Heart right ventricle (tissue), 16 donors: ENCODE measurements around the gene TMEM207. TPM values are rescaled to one million over a fixed set of nuclear protein-coding genes. Genes with fewer than 3 reads are reported as not detected.

Source experiments
- ATAC-seq, 8 donors: fragments of 200-7000 bp; cut with Tn5 transposase; one replicate each; pipeline ENCODE4 v1.9.1; 2020; ENCODE audit warnings: mild to moderate bottlenecking in 8 of 8, moderate library complexity in 8 of 8, moderate number of reproducible peaks in 1 of 8
- DNase-seq, 2 donors: peaks; one replicate each; pipeline ENCODE4 v3.0.0-alpha.2; 2020
- H3K27ac ChIP-seq, 10 donors: fragments of 200-600 bp; sonication (generic) in 2 of 10; one replicate each; pipeline versions ENCODE4 v1.5.0 to v1.8.0; 2020 to 2022; ENCODE audit warnings: mild to moderate bottlenecking in 3 of 10
- H3K27me3 ChIP-seq, 7 donors: fragments of 200-600 bp; one replicate each; pipeline ENCODE4 v1.8.0; 2021 to 2022; ENCODE audit warnings: mild to moderate bottlenecking in 2 of 7
- H3K36me3 ChIP-seq, 9 donors: fragments of 200-600 bp; sonication (generic) in 1 of 9; one replicate each; pipeline versions ENCODE4 v1.5.0 to v1.8.0; 2020 to 2022; ENCODE audit warnings: mild to moderate bottlenecking in 2 of 9
- H3K4me1 ChIP-seq, 9 donors: fragments of 200-600 bp; sonication (generic) in 1 of 9; one replicate each; pipeline versions ENCODE4 v1.5.0 to v1.8.0; 2020 to 2022; ENCODE audit warnings: mild to moderate bottlenecking in 4 of 9
- H3K4me3 ChIP-seq, 10 donors: fragments of 200-600 bp; sonication (generic) in 2 of 10; one replicate each; pipeline versions ENCODE4 v1.5.0 to v1.8.0; 2020 to 2022; ENCODE audit warnings: mild to moderate bottlenecking in 7 of 10, moderate library complexity in 2 of 10
- H3K9me3 ChIP-seq, 11 donors: fragments of 200-600 bp in 10 of 11; sonication (generic) in 2 of 11; one replicate each; pipeline versions ENCODE4 v1.5.0 to v1.8.0; 2013 to 2022; ENCODE audit warnings: mild to moderate bottlenecking in 2 of 11, control low read depth in 1 of 11, moderate library complexity in 1 of 11
- WGBS, 2 donors: extraction: QIAGEN DNeasy Blood & Tissue Kit; methylation state at CpG; one replicate each; pipeline ENCODE4 v1.1.7; 2013; ENCODE audit warnings: inconsistent platforms in 1 of 2; 5-methylcytosine and 5-hydroxymethylcytosine counted together
- intact Hi-C, 10 donors: fragments of 100-400 bp; cut with DNase I; formaldehyde crosslinking; loops; one replicate each; pipeline versions ENCODE4 v1.11.1 to v1.14.2; 2022
- polyA plus RNA-seq, 2 donors: library from polyadenylated mRNA; stranded (reverse); fragments of 200-250 nt; gene quantifications; one replicate each; pipeline ENCODE4 v1.2.3, GENCODE V29; 2013
- total RNA-seq, 10 donors: library from RNA; stranded (reverse); fragmentation: NEBNext Ultra II Directional in 3 of 10; extraction: Animal tissue kit (Norgen Biotek cat#: 25700) in 3 of 10; gene quantifications; one replicate each; pipeline versions ENCODE4 v1.2.1 to v1.2.4, GENCODE V29; 2021 to 2023
- TF ChIP-seq, protein P1 (sequence below), 9 donors: fragments of 200-600 bp; sonication (generic) in 2 of 9; IDR thresholded peaks; one replicate each; pipeline versions ENCODE4 v1.5.0 to v1.8.0; 2021 to 2022; ENCODE audit warnings: antibody characterized with exemption in 9 of 9, mild to moderate bottlenecking in 5 of 9, moderate library complexity in 1 of 9
- donor health status: Arrhythmogenic right ventricular cardiomyopathy.
- donor health status: ischemic (EF 13 %, LVEDD 7.1; RV severe dilation, severe dysfunction).
- donor health status: healthy with polysubstance abuse.
- donor health status: DM: no; HTN: yes; CAD: no.
- donor health status: DM: no; HTN: no; CAD: no.
- donor health status: ischemic (EF 25% LVEDD 6.9; RV normal size, moderate dysfunction).
- donor health status: ischemic (EF 25% LVEDD 5.7; RV mildly dilated, moderate dysfunction).
- donor health status: healthy.
- donor health status: DM: yes; HTN: yes; CAD: no.
- donor health status: Ischemic cardiomyopathy.
- donor health status: ischemic (EF 35%, LVEDD 5.7; RV mildly dilated, moderate dysfunction).
- donor health status: nonischemic (EF 11% LVEDD 7.7; RV severe dilation, severe dysfunction).
- donor health status: DM: yes; HTN: yes; CAD: no.
- donor health status: PGD.
- donor health status: ischemic (EF 29% LVEDD 5.4; RV normal size, mild dysfunction).
- donor health status: nonischemic (EF 23%, LVEDD 6.1; RV moderate dilation, normal function).

The TMEM207 gene
- total and polyA plus RNA-seq, 12 donors: not detected

DNA sequence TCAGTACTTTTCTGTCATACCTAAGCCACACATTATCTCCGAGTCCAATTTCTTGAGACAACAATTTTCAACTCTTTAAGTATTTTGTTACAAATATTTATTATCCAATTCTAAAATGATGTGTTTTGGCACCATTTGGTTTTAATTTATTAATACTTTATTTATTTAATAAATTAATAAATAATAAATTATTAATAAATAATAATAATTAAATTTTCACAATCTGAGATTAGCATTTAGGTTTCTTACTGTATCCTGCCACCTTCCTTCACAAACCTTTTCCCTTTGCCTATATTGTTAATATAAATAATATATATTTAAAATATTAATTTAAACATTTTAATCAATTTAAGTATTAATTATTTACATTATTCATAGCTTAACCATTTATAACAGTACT, 23.9 kb downstream of the TMEM207 start:
- ATAC-seq: no peak
- 96 to 98% methylated on average over 1 of the region's 1 CpG for WGBS, 2 donors
- Histone ChIP-seq H3K27ac (no peak overlapping the region), H3K27me3 (no peaks in the 10 kb centered on the region), H3K36me3 (no peaks in the 10 kb centered on the region), H3K4me3 (no peak overlapping the region), H3K4me1 (peaks cover 0 to 7% (median 0%) of the 10 kb centered on the region in 9 donors), H3K9me3 (no peaks in the 10 kb centered on the region)
- intact Hi-C loops: loop anchor here in 5 of 10 donors (5.0 to 10.0 kb wide), 5 partner anchors 79 to 461 kb away; no protein-coding TSS in a partner anchor
- TF ChIP-seq, protein P1, sequence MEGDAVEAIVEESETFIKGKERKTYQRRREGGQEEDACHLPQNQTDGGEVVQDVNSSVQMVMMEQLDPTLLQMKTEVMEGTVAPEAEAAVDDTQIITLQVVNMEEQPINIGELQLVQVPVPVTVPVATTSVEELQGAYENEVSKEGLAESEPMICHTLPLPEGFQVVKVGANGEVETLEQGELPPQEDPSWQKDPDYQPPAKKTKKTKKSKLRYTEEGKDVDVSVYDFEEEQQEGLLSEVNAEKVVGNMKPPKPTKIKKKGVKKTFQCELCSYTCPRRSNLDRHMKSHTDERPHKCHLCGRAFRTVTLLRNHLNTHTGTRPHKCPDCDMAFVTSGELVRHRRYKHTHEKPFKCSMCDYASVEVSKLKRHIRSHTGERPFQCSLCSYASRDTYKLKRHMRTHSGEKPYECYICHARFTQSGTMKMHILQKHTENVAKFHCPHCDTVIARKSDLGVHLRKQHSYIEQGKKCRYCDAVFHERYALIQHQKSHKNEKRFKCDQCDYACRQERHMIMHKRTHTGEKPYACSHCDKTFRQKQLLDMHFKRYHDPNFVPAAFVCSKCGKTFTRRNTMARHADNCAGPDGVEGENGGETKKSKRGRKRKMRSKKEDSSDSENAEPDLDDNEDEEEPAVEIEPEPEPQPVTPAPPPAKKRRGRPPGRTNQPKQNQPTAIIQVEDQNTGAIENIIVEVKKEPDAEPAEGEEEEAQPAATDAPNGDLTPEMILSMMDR (IDR thresholded peaks at IDR 0.05): no peak
- no peak for DNase-seq

DNA sequence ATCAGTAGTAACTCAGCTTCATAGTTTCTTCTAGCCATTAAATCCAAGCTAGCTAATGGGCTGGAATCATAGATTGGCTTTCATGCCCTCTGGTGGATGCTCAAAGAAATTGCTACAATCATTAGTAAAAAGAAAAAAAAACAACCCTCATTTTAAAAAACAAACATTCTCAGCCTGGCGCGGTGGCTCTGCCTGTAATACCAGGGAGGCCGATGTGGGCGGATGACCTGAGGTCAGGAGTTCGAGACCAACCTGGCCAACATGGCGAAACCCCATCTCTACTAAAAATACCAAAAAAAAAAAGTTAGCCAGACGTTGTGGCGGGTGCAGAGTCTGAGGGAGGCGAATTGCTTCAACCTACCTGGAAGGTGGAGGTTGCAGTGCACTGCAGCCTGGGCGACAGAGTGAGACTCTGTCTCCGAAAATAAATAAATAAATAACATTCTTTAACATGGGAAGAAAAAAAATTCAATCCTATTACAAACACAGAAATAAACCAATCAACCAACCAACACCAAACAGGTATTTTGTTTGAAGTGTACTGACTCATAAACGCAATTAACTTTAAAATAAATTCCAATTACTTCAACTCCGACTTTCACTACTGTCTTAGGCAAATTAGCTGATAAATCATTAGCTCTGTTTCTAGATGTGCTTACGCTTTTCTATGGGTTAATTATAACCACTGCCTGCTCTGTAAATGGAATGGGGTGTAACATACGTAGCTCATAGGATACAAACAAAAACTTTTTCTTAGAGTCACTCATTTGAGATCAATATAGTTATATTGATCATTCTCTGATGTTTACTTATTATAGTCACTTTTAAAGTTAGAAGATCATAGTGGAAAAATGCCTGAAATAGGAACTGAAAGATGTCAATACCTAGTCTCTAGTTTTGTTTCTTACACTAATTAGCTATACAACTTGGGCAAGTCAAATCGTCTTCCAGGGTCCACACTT, 24.9 kb downstream of the TMEM207 start:
- intact Hi-C loops: loop anchor here in 7 of 10 donors (5.0 to 10.0 kb wide), 7 partner anchors 80 to 462 kb away; no protein-coding TSS in a partner anchor
- H3K9me3 ChIP-seq: no peaks in the 10 kb centered on the region
- no peaks in the 10 kb centered on the region for H3K27me3 ChIP-seq
- no peaks in the 10 kb centered on the region for H3K36me3 ChIP-seq
- peak; percentile 18 to 29 for DNase-seq
- 31 to 36% methylated on average over 16 of the region's 16 CpGs for WGBS, 2 donors
- H3K4me1 ChIP-seq: peaks cover 0 to 7% (median 0%) of the 10 kb centered on the region in 9 donors
- TF ChIP-seq, protein P1 (IDR thresholded peaks at IDR 0.05): peak; percentile 26 to 74 (median 67)
- H3K4me3 ChIP-seq: no peak overlapping the region
- H3K27ac ChIP-seq: no peak overlapping the region
- peak in 6 of 8 donors; percentile 22 to 60 (median 41) for ATAC-seq

DNA sequence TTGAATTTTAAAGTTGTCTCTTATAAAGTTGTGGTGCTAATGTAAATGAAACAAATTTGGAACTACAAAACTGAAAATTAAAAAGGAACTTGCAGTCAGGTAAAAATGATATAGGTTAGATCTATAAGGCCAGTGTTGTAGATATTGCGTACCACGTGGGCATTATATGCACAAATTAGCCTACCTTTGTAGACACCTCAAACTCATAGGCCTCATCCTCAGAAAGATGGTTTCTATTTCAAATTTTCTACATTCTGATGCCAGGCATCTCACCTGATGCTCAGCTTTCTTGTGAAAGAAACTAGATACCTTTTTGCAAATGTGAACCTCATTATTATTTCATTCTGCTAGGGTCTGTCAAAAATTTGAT, 25.6 kb downstream of the TMEM207 start:
- H3K36me3 ChIP-seq: no peaks in the 10 kb centered on the region
- H3K27me3 ChIP-seq: no peaks in the 10 kb centered on the region
- TF ChIP-seq, protein P1 (IDR thresholded peaks at IDR 0.05): no peak
- H3K4me3 ChIP-seq: no peak overlapping the region
- WGBS, 2 donors: 55 to 61% methylated on average over 2 of the region's 2 CpGs
- H3K9me3 ChIP-seq: no peaks in the 10 kb centered on the region
- DNase-seq (no peak), ATAC-seq (no peak)
- intact Hi-C loops: loop anchor here in 7 of 10 donors (5.0 to 10.0 kb wide), 6 partner anchors 81 to 462 kb away; no protein-coding TSS in a partner anchor
- peaks cover 0 to 7% (median 0%) of the 10 kb centered on the region in 9 donors for H3K4me1 ChIP-seq
- H3K27ac ChIP-seq: no peak overlapping the region

DNA sequence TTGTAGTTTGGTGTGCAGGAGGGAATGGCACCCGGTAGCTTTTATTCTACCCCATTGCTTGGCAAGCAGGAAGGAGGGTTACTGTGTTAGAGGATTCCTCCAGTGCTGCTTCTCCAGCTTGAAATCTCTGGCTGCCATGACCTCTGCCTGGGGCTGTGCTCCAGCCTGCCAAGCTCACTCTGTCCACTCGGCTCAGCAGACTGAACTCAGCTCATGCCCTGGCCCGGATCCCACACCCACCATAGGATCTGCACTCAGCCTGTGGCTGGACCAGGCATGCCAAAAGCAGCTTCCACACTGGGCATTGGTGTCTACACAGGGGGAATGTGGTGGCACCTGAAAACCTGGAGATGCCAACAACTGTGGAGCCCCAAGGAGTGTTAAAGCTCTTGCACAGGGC, 35.4 kb downstream of the TMEM207 start:
- WGBS, 2 donors: 53 to 67% methylated on average over 3 of the region's 3 CpGs
- peak; percentile 10 to 34 for DNase-seq
- H3K4me3 ChIP-seq: no peak overlapping the region
- H3K27ac ChIP-seq: no peak overlapping the region
- no peaks in the 10 kb centered on the region for H3K27me3 ChIP-seq
- H3K9me3 ChIP-seq: peaks cover 0 to 4% (median 0%) of the 10 kb centered on the region in 11 donors
- intact Hi-C loops: loop anchor here in 1 of 10 donors (10.0 kb wide), 1 partner anchor 179 kb away; no protein-coding TSS in a partner anchor
- ATAC-seq: peak in 4 of 8 donors; percentile 39 to 78 (median 60)
- H3K4me1 ChIP-seq: no peaks in the 10 kb centered on the region
- TF ChIP-seq, protein P1 (IDR thresholded peaks at IDR 0.05): no peak
- no peaks in the 10 kb centered on the region for H3K36me3 ChIP-seq
